NCI-H2107 treated with DMSO at 0.1 percent for 48 hours (cell line): ENCODE measurements around the gene RAD51B.
"Not testable (repeated sequence)": the region's sequence is repeated elsewhere in the genome, so short reads cannot be mapped to it uniquely, and the experiment has no call there.

Source experiments
- DNase-seq: peaks from one replicate; lab custom pipeline; 2025; ENCODE audit not compliant: unreplicated experiment; lab: John Stamatoyannopoulos, UW

Gene RAD51B

GRCh38 chr14:68741477-68741791 lies 921.9 kb downstream of the RAD51B start:
- DNase-seq, result no peak

- DNase-seq, result no peak
Observed at GRCh38 chr14:68741839-68742470, 922.4 kb downstream of the RAD51B start.

DNA sequence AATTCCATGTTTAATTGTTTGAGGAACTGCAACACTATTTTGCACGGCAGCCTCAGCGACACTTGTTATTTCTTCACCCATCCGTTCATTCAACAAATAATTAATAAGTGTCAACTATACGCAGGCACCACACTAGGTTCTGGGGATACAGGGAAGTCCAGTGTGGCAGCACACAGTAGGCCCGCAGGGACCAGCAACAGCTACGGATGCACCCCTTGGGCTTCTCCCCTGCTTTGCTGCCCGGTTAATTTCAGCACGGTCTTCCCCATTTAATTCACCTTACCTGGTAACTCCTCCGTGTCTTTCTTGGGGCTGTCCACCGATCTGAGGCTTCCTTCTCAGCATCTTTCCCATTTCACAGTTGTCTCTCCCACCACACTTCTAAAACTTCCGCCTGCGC lies 925.0 kb downstream of the RAD51B start:
- no peak for DNase-seq

GRCh38 chr14:68747393-68747792 lies 927.8 kb downstream of the RAD51B start:
- DNase-seq, result no peak

GRCh38 chr14:68748260-68748659 lies 928.7 kb downstream of the RAD51B start:
- DNase-seq, result no peak

DNA sequence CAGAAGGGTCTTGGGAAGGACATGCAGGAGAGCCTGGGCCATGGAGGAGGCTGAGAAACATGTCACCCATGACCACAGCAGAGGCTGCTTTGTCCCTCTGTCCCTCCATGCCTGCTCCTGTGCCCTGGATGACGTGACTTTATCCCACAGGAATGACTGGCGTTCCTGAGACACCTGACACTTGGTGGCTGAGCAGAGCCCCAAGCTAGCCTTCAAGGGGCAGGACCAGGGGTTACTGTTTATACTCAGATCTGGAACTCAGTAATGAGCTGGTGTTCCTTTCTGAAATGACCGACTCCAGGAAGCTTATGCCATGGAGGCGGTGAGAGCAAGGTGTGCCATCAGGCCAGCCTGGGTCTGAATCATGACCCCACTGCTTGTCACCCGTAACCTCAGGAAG lies 929.1 kb downstream of the RAD51B start:
- no peak for DNase-seq

DNA sequence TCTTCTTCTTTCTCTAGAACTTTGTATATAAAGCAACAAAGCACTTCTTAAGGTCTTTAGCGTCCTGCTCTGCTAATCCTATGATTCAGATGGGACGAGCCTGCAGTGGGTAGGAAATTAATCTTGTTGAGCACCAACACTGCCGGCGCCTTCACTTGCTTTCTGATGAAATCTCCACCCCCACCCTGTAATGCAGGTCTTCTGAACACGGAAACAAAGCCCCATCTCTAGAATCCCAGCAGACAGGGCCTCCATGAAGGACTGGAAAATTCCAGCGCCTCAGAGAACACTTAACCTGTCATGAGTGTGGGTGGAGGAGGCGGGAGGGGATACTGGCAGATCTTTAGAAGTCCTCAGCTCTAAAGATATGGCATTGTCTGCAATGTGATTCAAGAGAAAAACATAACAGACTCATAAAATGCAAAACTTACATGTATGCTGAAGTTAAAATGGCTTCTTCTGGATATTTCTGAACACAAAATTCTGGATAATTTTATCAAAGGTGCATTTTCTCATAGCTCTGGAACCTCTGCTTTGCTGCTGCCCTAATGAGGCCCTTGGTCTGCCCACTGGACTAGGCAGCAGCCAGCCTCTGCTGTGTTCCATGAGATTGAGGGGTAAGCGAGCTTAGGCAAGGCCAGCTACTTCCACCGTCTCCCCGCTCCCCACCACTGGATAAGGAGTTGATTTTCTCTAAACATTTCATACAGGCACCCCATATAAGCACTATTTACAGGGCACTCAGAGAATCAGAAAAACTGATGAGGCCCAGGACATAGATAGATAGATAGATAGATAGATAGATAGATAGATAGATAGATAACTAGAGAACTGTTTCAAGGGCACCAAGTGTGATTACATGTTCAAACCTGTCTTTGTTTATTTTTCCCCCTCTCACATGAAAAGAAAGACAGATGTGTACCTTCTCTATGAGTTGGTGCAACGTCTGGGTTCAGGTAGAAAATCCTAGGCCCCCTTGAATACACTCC lies 930.2 kb downstream of the RAD51B start:
- no peak for DNase-seq

GRCh38 chr14:68752271-68753006 lies 932.9 kb downstream of the RAD51B start:
- no peak for DNase-seq

- DNase-seq, result no peak
Observed at GRCh38 chr14:68753690-68754089, 934.1 kb downstream of the RAD51B start.

DNA sequence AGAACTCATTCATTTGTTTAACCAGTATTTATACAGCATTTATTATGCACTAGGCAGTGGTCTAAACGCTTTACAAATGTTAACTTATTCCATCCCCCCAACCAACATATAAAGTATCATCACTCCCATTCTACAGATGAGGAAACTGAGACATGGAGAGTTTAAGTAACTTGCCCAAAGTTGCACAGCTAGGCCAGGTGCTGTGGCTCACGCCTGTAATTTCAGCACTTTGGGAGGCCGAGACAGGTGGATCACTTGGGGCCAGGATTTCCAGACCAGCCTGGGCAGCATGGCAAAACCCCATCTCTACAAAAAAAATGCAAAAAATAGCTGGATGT lies 935.4 kb downstream of the RAD51B start:
- DNase-seq, result no peak

- DNase-seq, result no peak
Observed at GRCh38 chr14:68756000-68756481, 936.5 kb downstream of the RAD51B start.

DNA sequence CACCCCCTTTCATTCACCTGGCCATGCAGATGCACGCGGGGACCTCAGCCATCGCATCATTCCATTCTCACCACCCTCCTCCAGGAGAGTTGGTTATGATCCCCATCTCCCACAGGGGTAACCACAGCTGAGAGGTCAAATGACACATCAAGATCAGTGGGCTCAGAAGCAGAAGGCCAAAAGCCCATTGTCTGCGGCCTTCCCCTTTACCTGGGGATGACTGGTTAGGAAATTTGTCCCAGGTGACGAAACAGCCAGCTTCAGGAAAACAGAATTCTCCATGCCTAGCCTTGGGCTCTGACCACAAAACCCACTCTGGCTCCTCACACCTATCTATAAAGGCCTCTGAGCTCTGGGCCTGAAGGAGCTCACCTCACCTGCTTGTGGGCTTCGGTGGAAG lies 937.2 kb downstream of the RAD51B start:
- DNase-seq, result no peak

- no peak for DNase-seq
Observed at GRCh38 chr14:68757618-68758081, 938.1 kb downstream of the RAD51B start.

DNA sequence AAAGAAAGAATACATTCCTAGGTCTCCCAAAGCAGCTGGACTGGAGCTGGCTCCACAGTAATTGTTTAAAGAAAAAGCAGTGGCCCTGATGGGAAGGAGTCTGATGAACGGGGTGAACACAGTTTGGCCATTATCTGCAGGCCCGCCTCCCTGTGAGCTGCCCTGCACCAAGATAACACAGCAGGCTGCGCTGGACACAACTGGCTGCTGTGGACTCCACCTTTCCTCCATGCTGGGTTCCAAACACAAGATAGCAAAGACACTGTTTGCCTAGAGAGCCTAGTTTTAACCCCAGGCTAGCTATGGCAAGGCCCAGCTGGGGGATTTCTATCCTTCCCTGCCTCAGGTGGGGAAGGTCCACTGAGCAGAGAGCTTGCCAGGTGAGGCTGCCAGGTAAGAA lies 938.7 kb downstream of the RAD51B start:
- DNase-seq, result no peak

GRCh38 chr14:68759017-68759560 lies 939.5 kb downstream of the RAD51B start:
- DNase-seq, result no peak

- DNase-seq, result no peak
Observed at GRCh38 chr14:68759937-68760336, 940.4 kb downstream of the RAD51B start.

DNA sequence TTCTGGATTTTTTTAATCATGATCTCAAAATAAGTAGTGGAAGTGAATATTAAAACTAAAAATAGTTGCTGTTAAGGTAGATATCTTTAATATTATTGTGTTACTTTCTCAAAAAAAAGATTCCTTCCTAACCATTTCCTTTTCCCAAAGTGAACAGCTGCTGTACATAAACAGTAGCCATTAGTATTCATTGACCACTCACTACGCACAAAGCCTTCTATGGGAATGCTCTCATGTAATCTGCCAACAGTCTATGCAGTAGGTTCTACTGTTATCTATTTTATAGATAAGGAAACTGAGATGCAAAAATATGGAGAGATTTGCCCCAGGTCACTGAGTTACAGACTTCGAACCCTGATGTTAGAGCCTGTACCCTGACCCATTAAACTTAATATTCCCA lies 941.2 kb downstream of the RAD51B start:
- DNase-seq, result no peak

DNA sequence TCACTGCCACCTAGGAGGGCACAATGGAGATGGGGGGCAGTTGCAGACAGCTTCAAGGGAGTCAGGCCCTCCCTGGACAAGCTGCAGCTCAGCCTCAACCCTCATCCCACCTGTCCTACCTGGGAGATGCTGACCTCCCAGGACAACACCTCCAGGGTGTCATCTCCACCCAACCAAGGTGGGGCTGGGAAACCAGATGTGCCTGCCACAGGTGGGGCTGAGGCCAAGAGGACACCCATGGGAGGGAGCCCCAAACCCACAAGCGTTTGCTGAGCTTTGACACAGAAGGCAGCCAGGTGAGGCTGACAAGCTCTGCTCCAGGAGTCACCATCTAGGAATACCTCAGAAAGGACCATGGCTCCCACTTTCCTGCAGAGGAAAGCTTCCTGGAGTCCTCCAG lies 941.8 kb downstream of the RAD51B start:
- DNase-seq, result no peak

DNA sequence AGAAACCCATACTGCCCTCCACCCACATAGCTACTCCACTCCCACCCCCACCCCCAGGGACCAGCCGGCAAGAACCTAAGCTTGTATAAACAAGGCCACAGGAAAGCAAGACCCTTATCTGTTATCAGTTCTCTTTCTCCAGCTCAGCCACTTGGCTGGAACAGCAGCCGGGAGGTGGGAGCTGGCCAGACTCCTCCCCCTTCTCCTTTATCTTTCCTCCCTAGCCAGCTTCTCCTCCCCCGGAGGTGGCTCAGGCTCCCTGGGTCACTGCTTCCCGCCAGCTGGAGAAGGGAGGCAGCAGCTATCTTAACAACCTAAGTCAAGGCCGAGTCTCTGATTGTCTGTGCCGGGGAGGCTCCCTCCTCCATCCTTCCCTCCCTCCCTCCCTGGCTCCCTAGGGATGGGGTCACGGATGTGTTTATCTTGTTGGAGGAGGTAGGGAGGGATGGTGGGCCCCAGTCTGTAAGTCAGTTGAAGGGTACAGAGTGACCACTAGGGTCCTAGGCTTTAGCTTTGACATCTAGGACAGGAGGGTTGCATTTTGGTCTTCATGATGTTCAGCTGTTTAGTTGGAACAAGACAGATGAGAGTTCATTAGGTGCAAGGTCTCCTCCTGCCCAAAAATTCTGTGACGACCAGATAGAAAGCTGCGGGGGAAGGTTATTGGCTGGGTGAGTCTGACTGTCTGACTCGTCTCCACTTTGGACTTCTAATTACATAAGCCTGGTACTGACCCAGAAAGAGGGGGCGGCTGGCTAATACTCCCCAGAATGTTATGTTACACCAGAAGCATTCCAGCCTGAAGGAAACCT lies 943.6 kb downstream of the RAD51B start:
- no peak for DNase-seq

- DNase-seq, result not testable (repeated sequence)
Observed at GRCh38 chr14:68763843-68764242, 944.3 kb downstream of the RAD51B start.
